HG02588 (cell line): ENCODE measurements around the gene REST.
"Not testable (repeated sequence)": the region's sequence is repeated elsewhere in the genome, so short reads cannot be mapped to it uniquely, and the experiment has no call there.

Source experiments
- ATAC-seq: cut with Tn5 transposase; IDR thresholded peaks from one replicate; pipeline ENCODE4 v1.9.1; 2021; ENCODE audit warnings: mild to moderate bottlenecking, moderate library complexity; ENCODE audit not compliant: unreplicated experiment

REST gene

GRCh38 chr4:56908206-56909085 is 746 bp downstream of the REST start:
- peak; percentile 58 for ATAC-seq

GRCh38 chr4:56909086-56909894 is 1.6 kb downstream of the REST start:
- peak; percentile 31 for ATAC-seq

- no peak for ATAC-seq
Observed at GRCh38 chr4:56910172-56910967, 2.7 kb downstream of the REST start.

- no peak for ATAC-seq
Observed at GRCh38 chr4:56914336-56914735, 6.6 kb downstream of the REST start.

GRCh38 chr4:56914977-56915376 is 7.3 kb downstream of the REST start:
- ATAC-seq = not testable (repeated sequence)

- no peak for ATAC-seq
Observed at GRCh38 chr4:56927196-56927595, 19.5 kb downstream of the REST start.

- ATAC-seq = no peak
Observed at GRCh38 chr4:56930638-56931037, 22.9 kb downstream of the REST start.

GRCh38 chr4:56931924-56932323 is 24.2 kb downstream of the REST start:
- no peak for ATAC-seq

GRCh38 chr4:56937262-56937661 is 29.6 kb downstream of the REST start:
- no peak for ATAC-seq

GRCh38 chr4:56939826-56940225 is 32.1 kb downstream of the REST start:
- not testable (repeated sequence) for ATAC-seq

- ATAC-seq = no peak
Observed at GRCh38 chr4:56940403-56940802, 32.7 kb downstream of the REST start.

- ATAC-seq = no peak
Observed at GRCh38 chr4:56940971-56941370, 33.3 kb downstream of the REST start.

GRCh38 chr4:56941403-56941802 is 33.7 kb downstream of the REST start:
- no peak for ATAC-seq

GRCh38 chr4:56953680-56954520 is 46.2 kb downstream of the REST start:
- no peak for ATAC-seq

GRCh38 chr4:56958111-56958517 is 50.4 kb downstream of the REST start:
- ATAC-seq = no peak

- no peak for ATAC-seq
Observed at GRCh38 chr4:56959100-56959499, 51.4 kb downstream of the REST start.

- ATAC-seq = no peak
Observed at GRCh38 chr4:56961107-56961500, 53.4 kb downstream of the REST start.

GRCh38 chr4:56971383-56971782 is 63.7 kb downstream of the REST start:
- no peak for ATAC-seq

GRCh38 chr4:56972389-56972788 is 64.7 kb downstream of the REST start:
- no peak for ATAC-seq

GRCh38 chr4:56972809-56973208 is 65.1 kb downstream of the REST start:
- no peak for ATAC-seq
